Muscle of arm (tissue), 12 donors: ENCODE data around the gene ZC3H18. TPM values are rescaled to one million over a fixed set of nuclear protein-coding genes. Genes with fewer than 3 reads are reported as not detected.
"Not testable (repeated sequence)": the region's sequence is repeated elsewhere in the genome, so short reads cannot be mapped to it uniquely, and the experiment has no call there.

Experiments
- DNase-seq: peaks from one replicate; pipeline ENCODE4 v3.0.0-alpha.2; 2013
- polyA plus RNA-seq, 12 donors: library from polyadenylated mRNA; unstranded; fragments of 120-200 nt; gene quantifications; one replicate each; pipeline ENCODE4 v1.2.1, GENCODE V29; 2013; ENCODE audit not compliant: insufficient read length in 12 of 12

The ZC3H18 gene
- polyA plus RNA-seq, 12 donors, result 21.4 to 54.4 (median 25.0) TPM; not detected in 1

DNA sequence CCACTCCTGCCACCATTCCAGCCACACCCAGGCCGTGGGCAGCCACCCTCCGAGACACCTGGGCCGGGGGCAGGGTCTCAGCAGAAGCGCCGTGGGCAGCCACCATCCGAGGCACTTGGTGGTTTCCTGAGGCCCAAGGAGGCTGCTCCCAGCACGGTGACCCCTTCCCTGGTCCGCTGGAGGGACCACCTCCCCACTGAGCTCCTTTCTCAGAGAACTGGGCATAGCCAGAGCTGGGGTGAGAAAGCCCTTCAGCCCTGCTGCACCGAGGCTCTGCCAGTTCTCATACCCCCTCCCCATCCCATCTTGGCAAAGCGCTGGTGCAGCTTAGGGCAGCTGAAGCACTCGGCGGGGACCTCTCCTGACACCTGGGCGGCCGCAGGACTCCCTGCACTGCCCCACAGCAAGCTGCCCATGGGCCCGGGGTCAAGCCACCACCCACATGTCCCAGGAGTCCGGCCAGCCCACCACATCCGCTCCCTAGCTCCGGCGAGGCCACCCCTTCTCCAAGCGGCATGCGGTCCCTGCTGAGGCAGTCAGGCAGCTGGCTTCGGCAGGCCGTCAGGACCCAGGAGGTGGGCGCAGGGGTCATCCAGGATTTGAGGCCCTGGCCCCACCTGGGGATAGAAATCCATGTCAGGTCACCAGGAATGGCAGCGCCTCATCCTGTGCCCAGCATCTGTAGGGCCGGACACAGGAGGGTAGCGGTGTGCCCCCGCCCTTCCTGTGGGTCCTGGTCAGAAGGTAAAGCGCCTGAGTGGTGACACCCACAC lies 82.0 kb downstream of the ZC3H18 start:
- DNase-seq, result no peak

DNA sequence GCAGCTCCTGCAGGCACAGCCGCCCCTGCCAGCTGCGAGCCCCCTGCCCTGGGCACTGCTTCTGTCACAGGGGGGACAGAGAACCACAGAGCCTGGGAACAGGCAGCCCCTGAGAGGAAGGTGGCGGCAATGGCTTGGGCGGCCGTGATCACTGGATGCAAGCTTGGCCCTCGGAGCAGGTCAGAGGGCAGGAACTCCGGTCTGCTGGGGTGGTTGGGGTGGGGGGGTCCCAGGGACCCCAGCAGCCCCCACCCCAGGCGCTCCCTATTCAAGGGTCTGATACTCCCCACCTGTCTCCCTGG lies 82.5 kb downstream of the ZC3H18 start:
- no peak for DNase-seq

- no peak for DNase-seq
Measured at GRCh38 chr16:88653101-88653500, 82.9 kb downstream of the ZC3H18 start.

DNA sequence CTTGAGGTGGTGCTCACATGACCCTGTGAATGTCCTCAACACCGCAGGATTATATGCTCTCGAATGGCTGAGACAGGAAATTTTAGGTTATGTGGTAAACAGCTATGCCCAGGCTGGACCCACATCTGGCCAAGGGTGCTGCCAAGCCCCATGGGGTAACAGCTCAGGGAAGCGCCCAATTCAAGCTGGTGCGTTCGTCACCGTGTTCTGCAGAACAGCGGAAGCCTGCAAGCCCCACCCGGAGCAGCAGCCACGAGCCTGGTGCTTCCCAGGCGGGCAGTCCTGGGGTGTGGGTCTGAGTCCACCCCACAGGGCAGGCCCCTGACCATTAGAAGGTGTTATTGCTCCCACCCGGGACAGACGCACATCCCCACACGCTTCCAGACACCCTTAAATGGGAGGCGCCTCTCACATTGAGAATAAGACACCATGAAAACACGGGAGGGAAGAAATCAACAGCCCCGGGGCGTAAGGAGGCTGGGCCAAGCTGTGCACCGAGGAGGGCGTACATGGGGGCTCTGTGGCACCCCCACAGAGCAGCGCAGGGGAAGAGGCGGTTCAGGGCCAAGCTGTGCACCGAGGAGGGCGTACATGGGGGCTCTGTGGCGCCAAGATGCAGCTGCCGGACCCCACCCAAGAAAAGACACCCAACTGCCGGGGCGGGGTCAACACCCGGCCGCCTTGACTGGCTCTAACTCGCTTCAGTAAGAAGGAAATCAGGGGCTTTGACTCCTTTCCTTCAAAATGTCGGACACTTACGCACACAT lies 83.6 kb downstream of the ZC3H18 start:
- DNase-seq, result no peak

GRCh38 chr16:88654363-88655052 lies 84.3 kb downstream of the ZC3H18 start:
- DNase-seq, result no peak

DNA sequence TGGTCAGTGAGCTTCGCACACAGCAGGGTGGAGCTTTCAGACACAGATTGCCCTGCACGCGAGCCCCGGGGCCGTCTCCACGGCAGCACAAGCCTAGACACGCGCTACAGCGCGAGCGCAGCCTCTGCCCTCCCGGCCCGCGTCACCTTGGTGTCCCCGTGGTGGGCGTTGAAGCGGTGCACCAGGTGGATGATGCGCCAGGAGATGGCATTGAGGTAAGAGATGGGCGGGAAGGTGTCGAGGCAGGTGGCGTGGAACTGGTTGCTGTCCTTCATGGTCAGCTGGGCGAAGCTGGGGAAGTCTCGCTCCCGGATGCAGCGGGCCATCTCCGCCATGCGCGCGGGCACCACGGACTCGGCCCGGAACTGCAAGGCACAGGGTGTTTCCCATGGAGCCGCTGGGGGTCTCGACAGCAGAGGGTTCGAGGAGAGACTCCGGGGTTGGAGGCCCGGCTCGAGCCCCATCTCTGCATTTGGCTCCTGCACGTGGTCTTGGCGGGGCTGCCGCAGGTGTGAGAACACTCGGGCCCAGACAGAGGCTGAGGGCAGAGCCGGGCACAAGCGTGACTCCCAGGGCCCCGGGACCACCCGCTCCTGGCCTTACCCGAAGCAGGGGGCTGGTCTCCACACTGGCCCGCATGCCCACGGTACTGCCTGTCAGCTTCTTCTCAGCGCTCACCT lies 85.0 kb downstream of the ZC3H18 start:
- no peak for DNase-seq

- DNase-seq, result no peak
Measured at GRCh38 chr16:88655733-88656281, 85.6 kb downstream of the ZC3H18 start.

- no peak for DNase-seq
Measured at GRCh38 chr16:88656291-88656980, 86.2 kb downstream of the ZC3H18 start.

- DNase-seq, result no peak
Measured at GRCh38 chr16:88657371-88657770, 87.2 kb downstream of the ZC3H18 start.

DNA sequence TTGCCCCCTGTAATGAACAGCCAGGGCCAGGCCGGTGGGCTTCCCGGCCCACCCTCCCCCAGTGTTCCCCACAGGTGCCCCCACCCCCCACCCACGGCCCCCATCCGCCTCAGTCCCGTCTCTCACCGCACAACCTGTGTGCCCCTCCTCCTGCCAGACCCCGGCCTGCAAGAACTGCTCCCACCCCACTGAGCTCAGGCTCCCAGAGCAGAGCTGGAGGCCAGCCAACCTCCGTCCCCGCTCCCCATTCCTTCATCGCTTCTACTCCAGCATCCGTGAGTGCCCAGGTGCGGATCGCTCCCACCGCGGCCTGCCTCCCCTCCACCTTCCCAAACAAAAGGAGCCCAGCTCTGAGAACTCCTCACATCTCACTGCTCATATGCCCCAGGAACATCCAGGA lies 88.5 kb downstream of the ZC3H18 start:
- no peak for DNase-seq

GRCh38 chr16:88659160-88659559 lies 89.0 kb downstream of the ZC3H18 start:
- DNase-seq, result no peak

DNA sequence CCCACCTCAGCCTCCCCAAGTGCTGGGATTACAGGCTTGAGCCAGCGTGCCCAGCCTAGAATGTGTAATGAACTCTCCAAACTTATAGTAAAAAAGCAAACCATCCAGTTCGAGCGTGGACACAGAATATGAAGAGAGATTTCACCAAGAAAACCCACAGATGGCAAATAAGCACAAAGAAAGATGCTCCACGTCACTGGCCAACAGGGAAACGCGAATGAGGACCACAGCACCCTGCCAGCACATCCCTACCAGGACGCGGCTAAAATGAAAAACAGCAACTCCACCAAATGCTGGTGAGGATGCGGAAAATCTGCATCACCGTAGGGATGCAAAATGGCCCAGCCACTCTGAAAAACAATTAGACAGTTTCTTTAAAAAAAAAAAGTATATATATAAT lies 91.3 kb downstream of the ZC3H18 start:
- DNase-seq, result no peak

DNA sequence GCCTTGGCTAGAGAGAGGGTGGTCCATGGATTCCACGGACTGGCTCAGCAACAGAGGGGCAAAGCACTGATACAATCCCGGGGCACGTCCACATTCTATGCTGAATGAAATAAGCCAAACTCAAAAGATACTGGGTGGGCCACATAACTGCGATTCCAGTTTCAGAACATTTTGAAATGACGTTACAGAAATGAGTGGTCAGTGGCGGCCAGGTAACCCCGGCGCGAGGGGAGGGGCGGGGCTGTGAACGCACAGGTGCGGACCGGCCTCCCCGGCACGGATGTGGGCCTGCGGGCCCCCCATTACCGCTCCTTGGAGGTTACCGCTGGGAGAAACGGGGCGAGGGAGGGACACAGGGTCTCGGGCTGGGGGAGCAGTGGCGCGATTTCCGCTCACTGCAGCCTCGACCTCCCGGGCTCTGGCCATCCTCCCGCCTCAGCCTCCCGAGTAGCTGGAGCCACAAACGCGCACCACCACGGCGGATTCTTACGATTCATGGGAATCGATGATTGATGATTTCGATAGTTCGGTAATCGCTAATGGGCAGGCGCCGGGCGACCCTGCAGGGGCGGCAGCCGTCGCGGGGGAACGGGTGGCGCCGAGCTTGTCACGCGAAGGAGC lies 92.1 kb downstream of the ZC3H18 start:
- no peak for DNase-seq

- DNase-seq, result peak; percentile 98
Measured at GRCh38 chr16:88662843-88663606, 92.8 kb downstream of the ZC3H18 start, which contains the start of gene MVD. TSS of gene MVD (minus strand) at chr16:88663091. CDS start at chr16:88663080, 11 bp downstream.

DNA sequence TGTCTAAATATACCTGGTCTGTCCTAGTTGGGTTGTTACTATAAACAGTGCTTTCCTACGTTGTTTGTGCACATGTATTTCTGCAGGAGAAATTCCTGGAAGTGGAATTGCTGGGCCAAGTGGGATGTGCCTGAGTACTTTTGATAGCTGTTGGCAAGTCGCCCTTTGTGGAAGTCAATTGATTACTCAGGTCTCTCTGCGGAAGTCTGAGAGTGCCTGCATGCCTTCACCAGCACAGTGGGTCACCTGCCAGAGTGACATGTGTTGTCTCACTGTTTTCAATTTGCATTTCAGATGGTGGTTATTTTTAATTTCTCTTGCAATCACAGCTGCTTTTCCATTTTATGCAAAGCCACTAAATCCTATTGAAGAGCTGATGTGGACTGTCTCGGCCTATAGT lies 94.9 kb downstream of the ZC3H18 start:
- no peak for DNase-seq

DNA sequence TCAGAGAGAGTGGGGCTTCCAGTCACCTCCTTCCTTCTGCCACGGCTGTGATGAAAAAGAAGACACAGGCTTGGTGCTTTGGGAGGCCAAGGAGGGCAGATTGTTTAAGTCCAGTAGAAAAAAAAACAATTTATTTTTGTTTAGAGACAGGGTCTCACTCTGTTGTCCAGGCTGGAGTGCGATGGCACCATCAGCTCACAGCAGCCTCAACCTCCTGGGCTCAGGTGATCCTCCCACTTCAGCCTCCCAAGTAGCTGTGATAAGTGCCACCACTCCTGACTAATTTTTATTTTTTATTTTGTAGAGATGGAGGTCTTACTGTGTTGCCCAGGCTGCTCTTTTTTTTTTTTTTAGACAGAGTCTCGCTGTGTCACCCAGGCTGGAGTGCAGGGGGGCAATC lies 95.4 kb downstream of the ZC3H18 start:
- no peak for DNase-seq

- no peak for DNase-seq
Measured at GRCh38 chr16:88667461-88667860, 97.3 kb downstream of the ZC3H18 start.

- DNase-seq, result not testable (repeated sequence)
Measured at GRCh38 chr16:88669493-88669892, 99.3 kb downstream of the ZC3H18 start.

DNA sequence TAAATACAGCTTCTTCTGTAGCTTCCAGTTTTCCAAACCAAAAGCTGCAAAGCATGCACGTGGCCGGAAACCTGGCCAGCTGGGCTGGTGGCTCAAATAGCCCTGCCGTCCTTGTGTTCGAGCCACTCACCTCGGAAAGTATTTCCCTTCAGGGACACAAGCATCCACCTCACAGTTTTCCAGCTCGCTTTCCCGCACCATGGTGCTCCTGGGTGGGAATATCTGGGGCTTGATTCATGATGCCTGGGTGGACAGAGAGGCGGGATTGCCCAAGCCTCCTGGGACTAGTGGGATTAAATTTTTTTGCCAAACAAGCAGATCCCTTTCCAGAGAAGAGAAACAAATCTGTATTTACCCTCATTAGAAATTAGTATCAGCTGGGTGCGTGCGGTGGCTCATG lies 99.8 kb downstream of the ZC3H18 start:
- no peak for DNase-seq

- no peak for DNase-seq
Measured at GRCh38 chr16:88671806-88672205, 101.6 kb downstream of the ZC3H18 start.
